Small intestine (tissue), 7 donors: Measurements from ENCODE around the gene GLRX. TPM values are rescaled to one million over a fixed set of nuclear protein-coding genes. Genes with fewer than 3 reads are reported as not detected.

ENCODE experiments used
- DNase-seq, 2 donors: peaks; one replicate each; pipeline versions ENCODE4 v3.0.0 to v3.0.0-alpha.2; 2013
- FAIRE-seq: peaks from 2 replicates; lab custom pipeline; 2012; peaks lifted over from hg19 to GRCh38; lab: Jason Lieb, UNC
- H3K27ac ChIP-seq, 3 donors: one replicate each; pipeline ENCODE4 v1.5.1; 2013; ENCODE audit warnings: low read length in 2 of 3, mild to moderate bottlenecking in 2 of 3, control low read depth in 1 of 3, inconsistent platforms in 1 of 3, low read depth in 1 of 3, moderate library complexity in 1 of 3
- H3K27me3 ChIP-seq, 3 donors: one replicate each; pipeline ENCODE4 v1.6.1; 2013; ENCODE audit warnings: low read length in 3 of 3, inconsistent platforms in 1 of 3; ENCODE audit not compliant: control insufficient read depth in 3 of 3, insufficient read depth in 3 of 3
- H3K36me3 ChIP-seq, 3 donors: one replicate each; pipeline ENCODE4 v1.6.1; 2013; ENCODE audit warnings: low read length in 3 of 3, inconsistent platforms in 1 of 3, low read depth in 1 of 3, mild to moderate bottlenecking in 1 of 3, moderate library complexity in 1 of 3; ENCODE audit not compliant: control insufficient read depth in 3 of 3, insufficient read depth in 2 of 3
- H3K4me1 ChIP-seq, 3 donors: one replicate each; pipeline ENCODE4 v1.6.1; 2013; ENCODE audit warnings: low read length in 2 of 3, inconsistent platforms in 1 of 3, low read depth in 1 of 3, mild to moderate bottlenecking in 1 of 3, moderate library complexity in 1 of 3; ENCODE audit not compliant: control insufficient read depth in 3 of 3, insufficient read depth in 2 of 3
- H3K4me3 ChIP-seq, 3 donors: one replicate each; pipeline ENCODE4 v1.5.1; 2013; ENCODE audit warnings: low read length in 3 of 3, control low read depth in 1 of 3, inconsistent platforms in 1 of 3, low read depth in 1 of 3, mild to moderate bottlenecking in 1 of 3, moderate library complexity in 1 of 3
- H3K9me3 ChIP-seq, 2 donors: one replicate each; pipeline ENCODE4 v1.6.1; 2013; ENCODE audit warnings: low read depth in 1 of 2, low read length in 1 of 2; ENCODE audit not compliant: control insufficient read depth in 2 of 2, insufficient read depth in 1 of 2
- WGBS, 3 donors: extraction: QIAGEN DNeasy Blood & Tissue Kit; methylation state at CpG; one replicate each; pipeline ENCODE4 v1.1.7; 2013; 5-methylcytosine and 5-hydroxymethylcytosine counted together
- polyA plus RNA-seq, 4 donors: library from polyadenylated mRNA; stranded (reverse) in 3 of 4; unstranded in 1 of 4; fragments of 200-250 nt in 3 of 4; fragments of 120-200 nt in 1 of 4; gene quantifications; one replicate each; pipeline versions ENCODE4 v1.2.1 to v1.2.3, GENCODE V29; 2013
- donor health status: healthy with polysubstance abuse.
- donor health status: control.
- donor health status: control.
- donor health status: Bipolar disorder and iron deficiency.
- donor health status: healthy.

The GLRX gene
- polyA plus RNA-seq, 4 donors = 105 to 968 (median 443) TPM

DNA sequence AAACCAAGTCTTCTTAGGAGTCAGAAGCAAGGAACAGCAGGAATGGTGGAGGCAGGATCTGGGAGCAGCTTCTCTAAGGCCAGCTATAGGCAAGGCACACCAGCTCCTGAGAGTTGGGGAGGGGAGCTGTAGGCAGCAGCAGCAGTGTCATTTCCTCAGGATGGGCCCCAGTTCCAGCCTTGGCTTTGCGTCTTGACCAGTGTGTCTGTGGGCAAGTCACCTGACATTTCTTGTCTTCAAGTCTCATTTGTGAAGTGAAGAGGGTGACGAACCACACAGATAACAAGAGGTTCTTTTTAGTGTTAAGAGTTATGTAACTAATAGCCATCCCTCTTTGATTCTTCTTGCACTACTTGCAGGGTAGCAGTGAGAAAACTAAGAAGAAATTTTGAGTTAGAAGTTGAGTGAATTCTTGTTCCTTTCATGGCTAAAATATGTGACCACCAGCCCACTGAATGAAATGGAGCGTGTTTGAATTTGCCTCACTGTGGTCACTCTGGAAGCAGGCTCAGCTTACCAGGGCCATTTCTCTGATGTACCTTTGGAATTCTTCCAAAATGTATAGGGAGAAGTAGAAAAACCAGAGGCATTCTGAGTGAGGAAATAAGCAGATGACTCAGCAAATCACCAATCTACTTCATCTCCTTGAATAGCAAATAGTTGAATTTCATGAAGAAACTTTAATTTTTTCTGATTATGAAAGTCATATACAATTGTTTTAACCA, 49.0 kb downstream of the GLRX start:
- no peak overlapping the region for H3K27ac ChIP-seq
- WGBS, 3 donors = 79 to 91% (median 83%) methylated on average over 3 of the region's 3 CpGs
- H3K27me3 ChIP-seq = no peaks in the 10 kb centered on the region
- H3K4me1 ChIP-seq = no peaks in the 10 kb centered on the region
- FAIRE-seq = no peak
- no peaks in the 10 kb centered on the region for H3K9me3 ChIP-seq
- DNase-seq = no peak
- H3K4me3 ChIP-seq = no peak overlapping the region
- peaks cover 0 to 17% (median 0%) of the 10 kb centered on the region in 3 donors for H3K36me3 ChIP-seq

DNA sequence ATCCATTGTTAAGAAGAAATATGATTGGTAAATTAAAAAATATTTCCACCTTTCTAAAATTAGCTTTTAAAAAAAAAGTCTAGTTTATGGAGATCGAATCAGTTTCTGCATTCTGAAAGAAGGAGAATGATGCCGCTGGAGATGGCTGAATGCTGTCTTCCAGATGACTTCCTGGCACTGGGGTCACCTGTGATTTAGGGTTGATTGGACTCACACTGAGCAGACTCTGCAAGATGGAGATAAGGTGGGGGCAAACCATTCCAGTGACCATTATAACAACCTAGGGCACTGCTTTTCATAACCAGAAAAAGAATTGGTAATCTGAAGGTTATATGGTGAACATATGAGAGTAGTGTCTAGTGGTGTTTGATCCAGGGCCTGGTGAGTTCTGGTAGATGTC, 50.6 kb downstream of the GLRX start:
- FAIRE-seq = no peak
- Histone ChIP-seq H3K27ac (no peak overlapping the region), H3K27me3 (no peaks in the 10 kb centered on the region), H3K4me3 (no peak overlapping the region), H3K9me3 (no peaks in the 10 kb centered on the region), H3K4me1 (no peaks in the 10 kb centered on the region), H3K36me3 (peaks cover 0 to 14% (median 0%) of the 10 kb centered on the region in 3 donors)
- DNase-seq = no peak
- 92 to 94% (median 93%) methylated on average over 2 of the region's 2 CpGs for WGBS, 3 donors

GRCh38 chr5:95770830-95771708, 51.5 kb downstream of the GLRX start:
- no peaks in the 10 kb centered on the region for H3K27me3 ChIP-seq
- no peaks in the 10 kb centered on the region for H3K9me3 ChIP-seq
- DNase-seq (peak in 1 of 2 donors; percentile 19), FAIRE-seq (no peak)
- no peak overlapping the region for H3K4me3 ChIP-seq
- no peaks in the 10 kb centered on the region for H3K4me1 ChIP-seq
- WGBS, 3 donors = 40 to 67% (median 47%) methylated on average over 8 of the region's 8 CpGs
- H3K36me3 ChIP-seq = peaks cover 0 to 16% (median 0%) of the 10 kb centered on the region in 3 donors
- no peak overlapping the region for H3K27ac ChIP-seq

- DNase-seq (no peak), FAIRE-seq (no peak)
- Histone ChIP-seq H3K27ac (no peak overlapping the region), H3K4me3 (no peak overlapping the region), H3K27me3 (no peaks in the 10 kb centered on the region), H3K9me3 (no peaks in the 10 kb centered on the region), H3K36me3 (peaks cover 0 to 18% (median 0%) of the 10 kb centered on the region in 3 donors), H3K4me1 (no peaks in the 10 kb centered on the region)
- WGBS, 3 donors = 97 to 98% (median 98%) methylated on average over 9 of the region's 9 CpGs
Measured at GRCh38 chr5:95768731-95769130, 53.8 kb downstream of the GLRX start.

- Histone ChIP-seq H3K27me3 (no peaks in the 10 kb centered on the region), H3K4me1 (peaks cover 0 to 10% (median 1%) of the 10 kb centered on the region in 3 donors), H3K27ac (no peak overlapping the region), H3K36me3 (peaks cover 0 to 21% (median 0%) of the 10 kb centered on the region in 3 donors), H3K9me3 (no peaks in the 10 kb centered on the region), H3K4me3 (no peak overlapping the region)
- DNase-seq (no peak), FAIRE-seq (no peak)
- WGBS, 3 donors = 89 to 93% (median 93%) methylated on average over 6 of the region's 6 CpGs
Measured at GRCh38 chr5:95763941-95764340, 58.6 kb downstream of the GLRX start.

Other genes with a start within 250 kb of the GLRX start
- 1 to 10 TPM in 1 of 4 donors, under 1 TPM in 1, not detected in 2; 0.15 to 2.1 TPM for gene GPR150, start 202.6 kb downstream of the GLRX start, polyA plus RNA-seq
- 1 to 10 TPM in 2 of 4 donors, under 1 TPM in 1, not detected in 1; 0.27 to 3.4 (median 1.4) TPM for gene RFESD, start 175.9 kb downstream of the GLRX start, polyA plus RNA-seq
- gene SPATA9, start 139.7 kb downstream of the GLRX start, polyA plus RNA-seq = 1 to 10 TPM in 1 of 4 donors, under 1 TPM in 1, not detected in 2; 0.24 to 1.0 TPM
- gene RHOBTB3, start 91.4 kb downstream of the GLRX start, polyA plus RNA-seq = 10 to 100 TPM in 2 of 4 donors, 1 to 10 TPM in 2; 5.8 to 42.2 (median 12.1) TPM
- 10 to 100 TPM in 3 of 4 donors, 1 to 10 TPM in 1; 9.7 to 35.7 (median 12.2) TPM for gene ELL2, start 139.1 kb upstream of the GLRX start, polyA plus RNA-seq